GM19324 (cell line): ENCODE data around the gene KANSL1.
"Not testable (repeated sequence)": the region's sequence is repeated elsewhere in the genome, so short reads cannot be mapped to it uniquely, and the experiment has no call there.

Experiments
- ATAC-seq: cut with Tn5 transposase; IDR thresholded peaks from one replicate; pipeline ENCODE4 v1.9.1; 2021; ENCODE audit warnings: mild to moderate bottlenecking, moderate library complexity; ENCODE audit not compliant: unreplicated experiment, low FRiP score

KANSL1 gene, protein sequence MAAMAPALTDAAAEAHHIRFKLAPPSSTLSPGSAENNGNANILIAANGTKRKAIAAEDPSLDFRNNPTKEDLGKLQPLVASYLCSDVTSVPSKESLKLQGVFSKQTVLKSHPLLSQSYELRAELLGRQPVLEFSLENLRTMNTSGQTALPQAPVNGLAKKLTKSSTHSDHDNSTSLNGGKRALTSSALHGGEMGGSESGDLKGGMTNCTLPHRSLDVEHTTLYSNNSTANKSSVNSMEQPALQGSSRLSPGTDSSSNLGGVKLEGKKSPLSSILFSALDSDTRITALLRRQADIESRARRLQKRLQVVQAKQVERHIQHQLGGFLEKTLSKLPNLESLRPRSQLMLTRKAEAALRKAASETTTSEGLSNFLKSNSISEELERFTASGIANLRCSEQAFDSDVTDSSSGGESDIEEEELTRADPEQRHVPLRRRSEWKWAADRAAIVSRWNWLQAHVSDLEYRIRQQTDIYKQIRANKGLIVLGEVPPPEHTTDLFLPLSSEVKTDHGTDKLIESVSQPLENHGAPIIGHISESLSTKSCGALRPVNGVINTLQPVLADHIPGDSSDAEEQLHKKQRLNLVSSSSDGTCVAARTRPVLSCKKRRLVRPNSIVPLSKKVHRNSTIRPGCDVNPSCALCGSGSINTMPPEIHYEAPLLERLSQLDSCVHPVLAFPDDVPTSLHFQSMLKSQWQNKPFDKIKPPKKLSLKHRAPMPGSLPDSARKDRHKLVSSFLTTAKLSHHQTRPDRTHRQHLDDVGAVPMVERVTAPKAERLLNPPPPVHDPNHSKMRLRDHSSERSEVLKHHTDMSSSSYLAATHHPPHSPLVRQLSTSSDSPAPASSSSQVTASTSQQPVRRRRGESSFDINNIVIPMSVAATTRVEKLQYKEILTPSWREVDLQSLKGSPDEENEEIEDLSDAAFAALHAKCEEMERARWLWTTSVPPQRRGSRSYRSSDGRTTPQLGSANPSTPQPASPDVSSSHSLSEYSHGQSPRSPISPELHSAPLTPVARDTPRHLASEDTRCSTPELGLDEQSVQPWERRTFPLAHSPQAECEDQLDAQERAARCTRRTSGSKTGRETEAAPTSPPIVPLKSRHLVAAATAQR (N-terminal part only)

DNA sequence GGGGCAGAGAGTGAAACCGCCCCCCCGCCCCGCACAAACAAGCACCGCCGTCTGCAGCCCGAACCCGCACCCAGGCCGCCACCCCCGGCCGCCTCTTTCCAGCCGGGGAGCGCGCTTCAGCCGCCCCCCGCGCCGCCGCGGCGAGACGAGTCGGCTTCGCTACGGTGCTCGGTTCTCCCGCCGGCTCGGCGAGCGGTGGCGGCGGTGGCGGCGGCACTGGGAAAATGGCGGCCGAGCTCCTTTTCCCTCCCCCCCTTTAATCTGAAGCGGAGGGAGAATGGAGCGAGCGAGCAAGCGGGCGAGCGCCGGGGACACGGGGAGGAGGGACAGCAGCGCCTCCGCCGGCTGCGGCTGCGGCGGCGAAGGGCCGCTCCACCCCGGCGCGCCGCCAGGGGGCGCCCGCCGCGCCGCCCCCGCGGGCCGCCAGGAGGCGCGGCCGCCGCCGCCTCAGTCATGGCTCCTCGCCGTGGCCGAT, at the start of gene KANSL1:
TSS of gene KANSL1 (minus strand) at position 279 of the 475 bp plus-strand sequence. CDS start 21,286 bp downstream, outside the sequence.
- ATAC-seq = peak; percentile 71

DNA sequence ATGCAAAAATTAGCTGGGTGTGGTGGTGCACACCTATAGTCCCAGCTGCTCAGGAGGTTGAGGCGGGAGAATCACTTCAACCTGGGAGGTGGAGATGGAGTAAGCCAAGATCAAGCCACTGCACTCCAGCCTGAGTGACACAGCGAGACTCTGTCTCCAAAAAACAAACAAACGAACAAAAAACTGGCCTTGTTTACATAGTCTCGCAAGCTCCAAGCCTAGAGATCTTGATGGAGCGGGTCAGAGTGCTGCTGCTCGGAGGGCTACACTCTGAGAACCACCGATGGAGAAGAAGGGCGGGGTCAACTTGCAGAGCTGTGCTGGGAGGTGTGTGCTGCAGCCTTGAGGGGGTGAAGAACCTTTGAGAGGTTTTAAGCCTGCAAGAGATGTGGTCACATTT, 38.1 kb upstream of the KANSL1 start:
- not testable (repeated sequence) for ATAC-seq

DNA sequence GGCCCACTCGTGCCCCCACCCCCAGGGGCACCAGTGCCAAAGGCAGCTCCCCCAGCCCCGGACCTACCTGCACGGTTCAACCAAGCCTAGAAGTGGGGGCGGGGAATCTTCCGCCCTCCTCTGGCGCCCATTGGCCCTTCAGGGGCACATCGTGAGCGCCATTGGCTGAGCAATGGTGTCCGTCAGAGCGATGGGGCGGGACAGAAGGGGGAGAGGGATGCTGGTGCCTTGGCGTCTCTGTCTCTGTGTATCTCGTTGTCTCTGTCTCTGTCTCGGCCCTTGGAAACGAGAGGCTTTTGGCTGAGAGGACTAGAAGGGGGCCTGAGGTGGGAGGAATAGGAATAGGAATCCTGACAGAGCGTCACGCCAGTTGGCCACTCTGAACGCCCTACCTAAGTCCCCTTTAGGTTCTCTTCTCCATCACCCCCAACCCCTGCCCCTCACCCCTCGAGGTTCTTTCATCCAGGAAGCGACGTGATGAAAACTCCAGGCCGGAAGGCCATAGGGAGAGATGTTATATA, 32.1 kb upstream of the KANSL1 start:
- ATAC-seq = peak; percentile 99

DNA sequence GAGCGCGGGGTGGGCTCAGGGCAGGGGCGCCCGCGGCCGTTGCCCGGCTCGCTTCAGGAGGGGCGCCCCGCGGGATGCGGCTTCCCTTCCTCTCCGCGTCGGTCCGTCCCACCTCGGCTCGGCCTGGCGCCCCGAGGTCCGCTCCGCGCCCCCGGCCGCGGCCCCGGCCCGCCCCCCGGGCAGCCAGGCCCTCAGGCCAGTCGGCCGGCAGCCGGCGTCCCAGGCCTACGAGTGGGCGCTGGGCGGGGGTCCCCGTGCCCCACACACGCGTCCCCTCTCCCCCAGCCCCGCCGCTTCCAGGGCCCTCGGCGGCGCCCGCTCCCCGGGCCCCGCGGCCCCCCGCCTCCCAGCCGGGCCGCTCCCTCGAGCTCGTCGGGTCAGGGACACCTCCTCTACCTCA, 31.6 kb upstream of the KANSL1 start:
- peak; percentile 44 for ATAC-seq

DNA sequence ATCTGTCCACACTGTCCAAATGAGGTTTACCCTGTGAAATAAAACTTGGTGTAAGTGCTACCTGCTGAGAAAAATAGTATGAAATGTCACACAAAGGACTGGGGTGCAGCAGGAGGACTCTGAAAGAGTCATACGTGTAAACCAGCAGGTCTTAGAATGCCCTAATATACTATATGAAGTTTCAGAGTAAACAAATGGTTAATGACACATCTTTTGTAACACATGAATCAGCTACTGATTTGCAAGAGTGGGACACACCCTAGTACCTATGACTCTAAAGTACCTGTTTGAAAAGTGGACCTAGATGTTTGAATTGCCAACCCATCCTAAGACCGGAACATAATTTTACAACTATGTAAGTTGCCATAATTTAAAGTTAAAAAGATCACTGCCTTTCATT, 29.8 kb upstream of the KANSL1 start:
- not testable (repeated sequence) for ATAC-seq

DNA sequence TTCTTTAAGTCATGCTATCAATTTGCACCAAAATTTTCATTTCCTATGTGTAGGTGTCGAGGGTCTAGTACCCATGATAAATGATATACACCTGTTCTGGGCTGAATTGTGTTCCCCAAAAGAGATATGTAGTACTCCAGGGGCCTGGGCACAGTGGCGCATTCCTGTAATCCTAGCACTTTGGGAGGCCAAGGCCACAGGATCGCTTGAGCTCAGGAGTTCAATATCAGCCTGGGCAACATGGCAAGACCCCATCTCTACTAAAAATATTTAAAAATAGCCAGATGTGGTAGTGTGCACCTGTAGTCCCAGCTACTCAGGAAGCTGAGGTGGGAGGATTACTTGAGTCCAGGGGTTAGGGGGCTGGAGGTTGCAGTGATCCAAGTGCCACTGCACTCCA, 23.5 kb upstream of the KANSL1 start:
- no peak for ATAC-seq

DNA sequence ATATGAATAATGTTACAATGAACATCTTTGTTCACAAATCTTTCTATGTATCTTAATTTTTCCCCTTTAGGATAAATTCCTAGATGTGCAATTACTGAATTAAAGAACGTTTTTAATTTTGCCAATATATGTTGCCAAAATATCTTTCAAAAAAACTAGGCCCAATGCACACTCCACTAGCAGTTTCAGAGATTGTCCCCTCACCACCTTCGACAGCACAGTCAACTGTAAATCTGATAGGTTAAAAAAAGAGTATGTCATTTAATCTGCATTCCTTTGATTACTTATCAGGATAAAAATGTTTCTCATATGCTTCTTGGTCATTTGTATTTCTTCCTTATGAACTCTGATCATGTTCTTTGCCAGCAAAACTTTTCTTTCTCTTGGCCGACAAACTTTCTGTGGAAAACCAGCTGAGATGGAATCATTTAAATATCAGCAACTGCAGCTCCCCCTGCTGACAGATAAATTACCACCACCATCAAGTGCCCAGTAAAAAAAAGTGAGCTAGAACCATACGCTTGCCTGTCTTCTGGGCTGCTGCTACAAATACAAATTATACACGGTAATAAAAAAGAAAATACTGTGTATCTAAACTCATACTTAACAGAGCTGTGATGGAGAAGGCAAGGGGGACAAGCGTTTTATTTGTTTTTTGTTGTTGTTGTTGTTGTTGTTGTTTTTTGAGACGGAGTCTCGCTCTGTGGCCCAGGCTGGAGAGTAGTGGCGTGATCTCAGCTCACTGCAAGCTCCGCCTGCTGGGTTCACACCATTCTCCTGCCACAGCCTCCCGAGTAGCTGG, 19.6 kb upstream of the KANSL1 start:
- ATAC-seq = no peak

DNA sequence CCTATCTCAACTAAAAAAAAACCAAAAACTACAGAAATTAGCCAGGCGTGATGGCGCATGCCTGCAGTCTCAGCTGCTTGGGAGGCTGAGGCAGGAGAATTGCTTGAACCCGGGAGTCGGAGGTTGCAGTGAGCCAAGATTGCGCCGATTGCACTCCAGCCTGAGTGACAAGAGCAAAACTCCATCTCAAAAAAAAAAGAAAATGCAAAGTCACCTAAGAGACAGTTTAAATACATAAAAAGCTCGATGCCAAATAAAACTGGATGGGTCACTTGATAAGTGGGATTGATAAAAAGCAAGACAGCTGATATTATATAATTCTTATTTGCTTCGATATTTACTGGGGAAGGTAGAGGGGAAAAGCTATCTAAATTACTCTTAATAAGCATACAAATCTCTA, 15.8 kb upstream of the KANSL1 start:
- no peak for ATAC-seq

DNA sequence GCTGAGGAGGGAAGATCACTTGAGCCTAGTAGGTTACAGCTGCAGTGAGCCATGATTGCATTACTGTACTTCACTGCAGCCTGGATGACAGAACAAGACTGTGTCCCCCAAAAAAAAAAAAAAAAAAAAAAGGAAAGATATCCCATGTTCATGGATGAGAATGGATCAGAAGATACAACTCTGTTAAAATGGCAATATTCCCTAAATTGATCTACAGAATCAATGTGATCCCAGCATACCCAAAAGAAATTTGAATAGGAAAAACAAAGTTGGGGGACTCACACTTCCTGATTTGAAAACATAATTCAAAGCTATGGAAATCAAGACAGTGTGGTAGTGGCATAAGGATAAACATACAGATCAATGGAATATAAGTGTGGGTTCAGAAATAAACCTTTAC, 12.7 kb upstream of the KANSL1 start:
- ATAC-seq = no peak

DNA sequence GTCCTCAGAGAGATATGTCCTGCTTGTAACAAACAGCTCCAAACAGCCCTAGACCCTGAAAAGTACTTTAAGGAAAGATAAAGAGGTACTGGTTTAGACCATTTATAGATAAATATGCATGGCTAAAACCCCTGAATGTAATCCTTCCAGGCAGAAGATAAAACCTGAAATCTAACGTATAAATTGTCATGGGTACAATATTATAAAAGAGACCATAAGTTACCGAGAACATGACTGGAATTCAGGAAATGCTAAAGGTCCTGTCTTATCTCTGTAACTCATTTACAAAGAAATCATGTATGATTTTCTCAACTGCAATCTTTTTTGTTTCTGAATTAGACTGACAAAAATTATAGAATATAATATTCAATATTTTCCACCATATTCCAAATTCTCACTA, 9.2 kb upstream of the KANSL1 start:
- no peak for ATAC-seq

DNA sequence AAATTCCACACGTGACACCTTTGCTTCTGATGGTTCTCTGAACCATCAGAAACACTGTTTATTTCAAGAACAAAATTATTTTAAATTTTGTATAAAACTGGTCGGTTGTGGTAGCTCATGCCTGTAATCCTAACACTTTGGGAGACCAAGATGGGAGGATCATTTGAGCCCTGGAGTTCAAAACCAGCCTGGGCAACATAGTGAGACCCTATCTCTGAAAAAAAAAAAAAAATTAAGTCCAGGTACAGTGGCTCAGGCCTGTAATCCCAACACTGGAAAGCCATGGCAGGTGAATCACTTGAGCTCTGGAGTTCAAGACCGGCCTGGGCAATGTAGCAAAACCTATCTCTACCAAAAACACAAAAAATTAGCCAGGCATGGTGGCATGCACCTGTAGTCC, 8.3 kb upstream of the KANSL1 start:
- no peak for ATAC-seq

DNA sequence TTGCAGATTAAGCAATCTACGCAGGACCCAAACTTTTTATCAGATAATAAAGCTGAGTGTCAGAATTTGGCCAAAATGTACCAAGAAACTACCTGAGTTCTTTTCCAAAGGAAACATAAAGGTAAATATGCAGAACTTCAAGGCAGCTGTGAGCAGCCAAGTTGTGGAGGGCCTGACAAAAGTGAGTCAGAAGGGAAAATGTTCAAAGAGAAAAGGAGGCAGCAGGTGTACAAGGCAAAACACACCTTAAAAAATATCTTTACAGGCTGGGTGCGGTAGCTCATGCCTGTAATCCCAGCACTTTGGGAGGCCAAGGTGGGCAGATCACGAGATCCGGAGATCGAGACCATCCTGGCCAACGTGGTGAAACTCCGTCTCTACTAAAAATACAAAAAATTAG, 7.0 kb upstream of the KANSL1 start:
- no peak for ATAC-seq

DNA sequence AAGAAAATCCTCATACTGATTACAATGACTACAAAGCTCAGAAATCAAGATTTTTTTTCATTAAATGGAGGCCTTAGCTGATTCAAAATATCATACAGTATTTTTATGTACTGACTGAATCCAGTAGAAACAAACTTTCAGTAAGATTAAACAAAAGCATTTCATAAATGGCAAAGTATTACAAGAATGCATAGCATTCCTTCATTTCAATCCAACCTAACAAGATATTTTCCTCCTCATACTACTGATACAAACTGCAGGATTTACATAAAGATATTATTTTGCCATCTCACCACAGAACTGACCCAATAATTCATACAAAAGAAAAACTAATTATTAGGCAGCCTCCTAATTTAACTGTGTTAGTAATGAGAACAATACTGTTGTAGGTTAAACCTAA, 6.2 kb upstream of the KANSL1 start:
- no peak for ATAC-seq

DNA sequence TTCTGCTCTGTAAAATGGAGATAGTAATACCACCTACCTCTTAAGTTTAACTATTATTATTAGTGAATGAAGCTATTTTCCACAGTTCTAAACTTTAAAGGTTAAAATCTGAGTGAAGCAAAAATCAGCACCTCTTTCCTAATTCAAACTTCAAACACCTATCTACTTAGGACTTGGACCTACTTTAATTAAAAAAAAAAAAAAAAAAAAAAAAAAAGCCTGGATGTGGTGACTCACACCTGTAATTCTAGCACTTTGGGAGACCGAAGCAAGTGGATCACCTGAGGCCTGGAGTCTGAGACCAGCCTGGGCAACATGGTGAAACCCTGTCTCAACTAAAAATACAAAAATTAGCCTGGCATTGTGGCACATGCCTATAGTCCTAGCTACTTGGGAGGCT, 5.0 kb upstream of the KANSL1 start:
- ATAC-seq = no peak

DNA sequence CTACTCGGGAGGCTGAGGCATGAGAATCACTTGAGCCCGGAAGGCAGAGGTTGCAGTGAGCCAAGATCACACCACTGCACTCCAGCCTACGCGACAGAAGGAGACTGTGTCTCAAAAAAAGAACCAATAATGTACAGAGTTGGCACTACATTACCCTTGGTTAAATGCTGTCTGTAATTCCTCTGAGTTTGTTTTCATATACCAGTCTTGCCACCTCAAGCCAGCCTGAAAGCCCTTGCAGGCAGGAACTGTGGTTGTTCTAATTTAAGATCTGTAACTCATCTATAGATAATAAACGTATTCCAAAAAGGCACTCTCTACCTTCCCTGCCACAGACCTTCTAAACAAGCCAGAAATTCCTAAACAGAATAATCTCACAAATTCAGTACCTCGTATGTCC, 4.3 kb upstream of the KANSL1 start:
- no peak for ATAC-seq

DNA sequence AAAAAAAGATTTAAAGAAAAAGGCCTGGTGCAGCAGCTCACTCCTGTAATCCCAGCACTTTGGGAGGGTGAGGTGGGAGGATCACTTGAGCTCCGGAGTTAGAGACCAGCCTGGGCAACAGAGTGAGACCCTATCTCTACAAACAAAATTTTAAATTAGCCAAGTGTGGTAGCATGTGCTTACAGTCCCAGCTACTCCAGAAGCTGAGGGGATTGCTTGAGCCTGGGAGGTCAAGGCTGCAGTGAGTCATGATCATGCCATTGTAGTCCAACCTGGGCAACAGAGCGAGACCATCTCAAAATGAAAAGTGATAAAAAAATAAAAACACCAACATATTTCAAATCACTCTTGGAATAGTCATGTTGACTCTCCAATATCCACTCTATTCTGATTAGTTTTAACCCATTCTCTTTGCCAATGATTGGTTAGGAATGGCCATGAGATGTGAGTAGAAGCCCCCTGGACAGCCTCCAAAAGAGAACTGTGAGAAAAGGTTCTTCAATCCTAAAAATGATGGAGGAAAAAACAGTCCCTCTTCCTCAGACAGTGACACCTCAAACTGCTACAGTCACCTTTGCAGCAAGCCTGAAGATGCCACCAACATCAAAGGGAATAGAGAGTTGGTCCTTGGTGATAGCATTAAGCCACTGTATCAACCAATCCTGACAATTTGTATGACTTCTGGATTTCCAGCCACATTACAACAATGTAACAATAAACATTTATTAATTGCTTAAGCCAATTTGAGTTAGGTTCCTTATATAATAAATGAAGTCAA, 2.9 kb upstream of the KANSL1 start:
- no peak for ATAC-seq

DNA sequence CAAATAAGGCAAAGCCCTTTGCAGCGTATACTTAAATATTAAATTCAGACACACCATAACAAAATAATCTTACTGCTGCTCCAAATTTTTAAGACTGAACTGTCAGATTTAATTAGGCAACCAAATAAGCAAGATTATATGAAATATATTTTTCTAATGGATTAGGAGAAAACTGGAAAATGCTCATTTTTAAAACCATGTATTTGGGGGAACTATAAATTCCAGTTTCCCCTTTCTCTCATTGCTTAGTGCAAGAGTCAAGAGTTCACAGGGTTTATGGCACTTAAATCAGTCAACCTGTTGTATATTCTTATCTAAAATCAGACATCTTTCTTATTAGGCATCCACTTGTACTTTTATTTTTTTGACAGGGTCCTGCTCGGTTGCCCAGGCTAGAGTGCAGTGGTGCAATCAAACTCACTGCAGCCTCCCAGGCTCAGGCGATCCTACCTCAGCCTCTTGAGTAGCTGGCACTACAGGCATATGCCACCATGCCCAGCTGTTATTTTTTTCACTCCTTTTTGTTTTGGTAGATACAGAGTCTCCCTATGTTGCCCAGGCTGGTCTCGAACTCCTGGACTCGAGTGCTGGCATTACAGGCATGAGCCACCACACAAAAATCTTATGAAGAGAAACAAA, 2.1 kb upstream of the KANSL1 start:
- ATAC-seq = no peak

DNA sequence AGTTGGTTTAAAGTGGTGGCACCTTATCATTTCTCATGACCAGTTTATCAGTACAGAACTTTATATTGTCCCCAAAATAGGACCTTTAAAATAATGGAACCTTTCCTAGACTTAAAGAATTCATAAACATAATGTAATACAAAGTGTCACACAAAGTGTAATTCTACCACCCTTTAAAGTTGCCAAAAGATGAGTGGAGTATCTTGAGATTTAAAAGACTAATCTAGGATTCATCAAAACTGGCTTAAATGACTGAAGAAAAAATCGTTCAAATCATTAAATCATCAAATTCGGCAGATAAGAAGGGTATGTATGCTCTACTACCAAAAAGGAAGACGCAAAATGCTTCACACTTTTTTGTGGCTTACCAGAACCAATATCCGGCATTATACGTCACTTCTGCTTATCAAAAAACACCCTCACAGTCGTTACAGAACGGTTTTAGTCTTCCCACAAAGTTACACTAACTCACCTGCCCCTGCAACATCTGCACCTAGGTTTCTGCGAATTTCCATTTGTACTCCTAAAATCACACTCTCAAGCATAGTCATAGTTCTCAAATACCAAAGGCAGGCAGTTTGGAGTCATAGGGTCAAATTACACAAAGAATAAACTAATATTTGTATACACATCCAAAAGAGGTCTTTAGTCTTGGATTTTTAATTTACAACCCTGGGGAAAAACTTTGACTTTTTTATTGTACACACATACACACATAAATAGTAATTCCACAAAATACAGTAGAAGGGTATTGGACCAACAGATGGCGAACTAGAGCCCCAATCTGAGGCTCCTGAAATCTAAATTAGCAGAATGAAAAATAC, 1.4 kb upstream of the KANSL1 start:
- ATAC-seq = no peak
